ENCODE results near the gene KRTAP4-8. TPM values are rescaled to one million over a fixed set of nuclear protein-coding genes. Genes with fewer than 3 reads are reported as not detected.
"Not testable (repeated sequence)": the region's sequence is repeated elsewhere in the genome, so short reads cannot be mapped to it uniquely, and the experiment has no call there.

Gene KRTAP4-8
- total and polyA plus RNA-seq, 12 donors: not detected

GRCh38 chr17:41107941-41108450 lies 10.1 kb upstream of the KRTAP4-8 start:
- no peak for TF ChIP-seq POLR2A (IDR thresholded peaks at IDR 0.05)
- no peak for TF ChIP-seq CTCF (IDR thresholded peaks at IDR 0.05)
- no peak for DNase-seq
- no peak overlapping the region for H3K4me3 ChIP-seq
- H3K4me1 ChIP-seq (replicated peaks in 1 of 2): no peaks in the 10 kb centered on the region
- no peak overlapping the region for H3K27ac ChIP-seq
- intact Hi-C loops (cut with DNase I): no loop called here
- H3K36me3 ChIP-seq (replicated peaks in 1 of 2): no peaks in the 10 kb centered on the region
- H3K9me3 ChIP-seq (replicated peaks in 1 of 3): peaks cover 0 to 1% (median 0%) of the 10 kb centered on the region in 3 donors
- no peaks in the 10 kb centered on the region for H3K27me3 ChIP-seq
- 29 to 40% (median 37%) methylated on average over 1 of the region's 1 CpG for WGBS, 4 donors

- H3K27ac ChIP-seq; H3K27me3 ChIP-seq; DNase-seq; H3K4me3 ChIP-seq; intact Hi-C loops (cut with DNase I); H3K36me3 ChIP-seq (replicated peaks in 1 of 2); H3K9me3 ChIP-seq (replicated peaks in 1 of 3); H3K4me1 ChIP-seq (replicated peaks in 1 of 2): not testable (repeated sequence)
- WGBS, 4 donors: 68 to 77% (median 76%) methylated on average over 5 to 10 of the region's 10 CpGs; no CpG with 5 or more reads in 1 of the 4 donors
Observed at GRCh38 chr17:41105347-41105746, 7.4 kb upstream of the KRTAP4-8 start, which contains the start of gene KRTAP4-9. TSS of gene KRTAP4-9 (plus strand) at chr17:41105389. CDS start at chr17:41105389, 0 bp downstream.

- H3K27me3 ChIP-seq; H3K27ac ChIP-seq; H3K9me3 ChIP-seq (replicated peaks in 1 of 3); H3K4me1 ChIP-seq (replicated peaks in 1 of 2); H3K4me3 ChIP-seq; H3K36me3 ChIP-seq (replicated peaks in 1 of 2); DNase-seq; intact Hi-C loops (cut with DNase I): not testable (repeated sequence)
- WGBS, 4 donors: 63 to 71% (median 69%) methylated on average over 2 of the region's 2 CpGs
Observed at GRCh38 chr17:41104386-41105038, 6.6 kb upstream of the KRTAP4-8 start.

GRCh38 chr17:41103896-41104295 lies 6.0 kb upstream of the KRTAP4-8 start:
- H3K4me1 ChIP-seq (replicated peaks in 1 of 2): no peaks in the 10 kb centered on the region
- intact Hi-C loops (cut with DNase I): no loop called here
- no peaks in the 10 kb centered on the region for H3K9me3 ChIP-seq (replicated peaks in 1 of 3)
- no peak overlapping the region for H3K4me3 ChIP-seq
- TF ChIP-seq CTCF (IDR thresholded peaks at IDR 0.05) (no peak), POLR2A (IDR thresholded peaks at IDR 0.05) (no peak)
- no peak overlapping the region for H3K27ac ChIP-seq
- 82 to 94% (median 85%) methylated on average over 1 of the region's 1 CpG for WGBS, 4 donors
- DNase-seq: no peak
- no peaks in the 10 kb centered on the region for H3K27me3 ChIP-seq
- H3K36me3 ChIP-seq (replicated peaks in 1 of 2): no peaks in the 10 kb centered on the region

GRCh38 chr17:41101586-41102259 lies 3.8 kb upstream of the KRTAP4-8 start, which contains the start of gene KRTAP4-16:
TSS of gene KRTAP4-16 (minus strand) at chr17:41102209. CDS start at chr17:41102209, 0 bp downstream.
- DNase-seq: no peak
- H3K36me3 ChIP-seq (replicated peaks in 1 of 2): no peaks in the 10 kb centered on the region
- no peaks in the 10 kb centered on the region for H3K27me3 ChIP-seq
- H3K27ac ChIP-seq: no peak within 1 kb of the TSS
- intact Hi-C loops (cut with DNase I): no loop called here
- no peak within 1 kb of the TSS for H3K4me3 ChIP-seq
- H3K9me3 ChIP-seq (replicated peaks in 1 of 3): no peaks in the 10 kb centered on the region
- no peak for TF ChIP-seq CTCF (IDR thresholded peaks at IDR 0.05)
- no peak for TF ChIP-seq POLR2A (IDR thresholded peaks at IDR 0.05)
- no peaks in the 10 kb centered on the region for H3K4me1 ChIP-seq (replicated peaks in 1 of 2)
- WGBS, 4 donors: 44 to 68% (median 62%) methylated on average over 8 to 10 of the region's 10 CpGs

- H3K27me3 ChIP-seq; H3K9me3 ChIP-seq (replicated peaks in 1 of 3); DNase-seq; H3K36me3 ChIP-seq (replicated peaks in 1 of 2); H3K4me3 ChIP-seq; H3K4me1 ChIP-seq (replicated peaks in 1 of 2); intact Hi-C loops (cut with DNase I); H3K27ac ChIP-seq: not testable (repeated sequence)
- WGBS, 4 donors: 46 to 54% (median 49%) methylated on average over 7 of the region's 7 CpGs
Observed at GRCh38 chr17:41099682-41100480, 1.9 kb upstream of the KRTAP4-8 start.

All from adrenal gland (tissue), 12 donors.